Keratinocyte (primary cell): ENCODE results near the gene PHF2. TPM values are rescaled to one million over a fixed set of nuclear protein-coding genes. Genes with fewer than 3 reads are reported as not detected.

Source experiments
- DNase-seq: peaks from one replicate; pipeline ENCODE4 v3.0.0-alpha.2; 2011; ENCODE audit warnings: low read depth, missing footprints, low spot score
- FAIRE-seq: peaks from 2 replicates; lab custom pipeline; 2011; peaks lifted over from hg19 to GRCh38; lab: Jason Lieb, UNC
- H2AFZ ChIP-seq: 2 replicates; pipeline ENCODE4 v1.6.0; 2012; ENCODE audit warnings: low read length, control low read depth, inconsistent platforms; ENCODE audit not compliant: control insufficient read depth
- H3K27ac ChIP-seq: 2 replicates; pipeline ENCODE4 v1.5.1; 2011; ENCODE audit warnings: low read length; ENCODE audit not compliant: control insufficient read depth, insufficient read depth
- H3K27me3 ChIP-seq: 3 replicates; pipeline ENCODE4 v1.6.0; 2011; ENCODE audit warnings: low read length; ENCODE audit not compliant: control insufficient read depth, insufficient read depth; ENCODE audit errors: extremely low read depth
- H3K36me3 ChIP-seq, 2 experiments: 2 replicates in 1 of 2; 3 replicates in 1 of 2; pipeline ENCODE4 v1.5.1; 2011; ENCODE audit warnings: low read length in 2 of 2, mild to moderate bottlenecking in 1 of 2; ENCODE audit not compliant: control insufficient read depth in 2 of 2, insufficient read depth in 2 of 2; ENCODE audit errors: extremely low read depth in 1 of 2
- H3K4me1 ChIP-seq: 3 replicates; pipeline ENCODE4 v1.5.1; 2011; ENCODE audit warnings: low read length; ENCODE audit not compliant: control insufficient read depth, insufficient read depth; ENCODE audit errors: extremely low read depth
- H3K4me2 ChIP-seq: 3 replicates; pipeline ENCODE4 v1.6.0; 2011; ENCODE audit warnings: low read depth, low read length; ENCODE audit not compliant: control insufficient read depth, insufficient read depth; ENCODE audit errors: extremely low read depth
- H3K4me3 ChIP-seq, 3 experiments: fragments of 200-600 bp in 1 of 3; sonication (generic) in 1 of 3; 2 replicates in 2 of 3; 3 replicates in 1 of 3; pipeline ENCODE4 v1.5.1; 2011 to 2016; ENCODE audit warnings: low read length in 3 of 3, mild to moderate bottlenecking in 3 of 3, control low read depth in 2 of 3, inconsistent platforms in 1 of 3, low read depth in 1 of 3, mixed read lengths in 1 of 3, mixed run types in 1 of 3, moderate library complexity in 1 of 3; ENCODE audit not compliant: control insufficient read depth in 2 of 3, insufficient read depth in 2 of 3; ENCODE audit errors: extremely low read depth in 1 of 3
- H3K79me2 ChIP-seq: 2 replicates; pipeline ENCODE4 v1.6.0; 2012; ENCODE audit warnings: low read length; ENCODE audit not compliant: control insufficient read depth, insufficient read depth
- H3K9ac ChIP-seq: 3 replicates; pipeline ENCODE4 v1.6.0; 2011; ENCODE audit warnings: low read length; ENCODE audit not compliant: control insufficient read depth, insufficient read depth; ENCODE audit errors: extremely low read depth
- H3K9me1 ChIP-seq: 3 replicates; pipeline ENCODE4 v1.6.0; 2011; ENCODE audit warnings: low read length; ENCODE audit not compliant: control insufficient read depth, insufficient read depth; ENCODE audit errors: extremely low read depth
- H3K9me3 ChIP-seq: 2 replicates; pipeline ENCODE4 v1.5.1; 2012; ENCODE audit warnings: low read depth, low read length; ENCODE audit not compliant: control insufficient read depth
- H4K20me1 ChIP-seq: 3 replicates; pipeline ENCODE4 v1.6.0; 2011; ENCODE audit warnings: low read length; ENCODE audit not compliant: control insufficient read depth, insufficient read depth; ENCODE audit errors: extremely low read depth
- EZH2 ChIP-seq: IDR thresholded peaks from one replicate; pipeline ENCODE4 v1.6.1; 2012; ENCODE audit warnings: inconsistent platforms, mild to moderate bottlenecking, low read length, moderate library complexity
- dilution Hi-C: fragments of 300-500 bp; cut with MboI; formaldehyde crosslinking; loops from one replicate; pipeline ENCODE4 v1.7.0; 2020; ENCODE audit warnings: low sequenced_read_pairs; ENCODE audit not compliant: extremely low pct_ligation_motif_present
- polyA plus RNA-seq, 5 experiments: library from polyadenylated mRNA; depleted of rRNA in 3 of 5; stranded (reverse) in 3 of 5; stranded (forward) in 1 of 5; unstranded in 1 of 5; fragments of >200 nt; gene quantifications; 1 replicate in 1 of 5; 2 replicates in 3 of 5; 3 replicates in 1 of 5; pipeline versions ENCODE4 v1.2.1 to v1.2.3, GENCODE V29; 2011 to 2012; ENCODE audit warnings: missing spikeins in 2 of 5, low read depth in 1 of 5, low replicate concordance in 1 of 5
- TF ChIP-seq, protein P1 (sequence below), 3 experiments: IDR thresholded peaks in 1 of 3; conservative IDR thresholded peaks in 1 of 3; optimal IDR thresholded peaks in 1 of 3; 2 replicates in 2 of 3; 3 replicates in 1 of 3; pipeline versions ENCODE3 to v1.5.1; 2011; ENCODE audit warnings: low read length in 3 of 3, mild to moderate bottlenecking in 3 of 3, moderate library complexity in 2 of 3, control low read depth in 1 of 3, inconsistent platforms in 1 of 3; ENCODE audit not compliant: insufficient read depth in 2 of 3; ENCODE audit errors: extremely low read depth in 1 of 3

Gene PHF2
- polyA plus RNA-seq, 1 donor (not counting 4 experiments of a cell fraction or from before 2014, with no cell fraction given), result 5.1 TPM

DNA sequence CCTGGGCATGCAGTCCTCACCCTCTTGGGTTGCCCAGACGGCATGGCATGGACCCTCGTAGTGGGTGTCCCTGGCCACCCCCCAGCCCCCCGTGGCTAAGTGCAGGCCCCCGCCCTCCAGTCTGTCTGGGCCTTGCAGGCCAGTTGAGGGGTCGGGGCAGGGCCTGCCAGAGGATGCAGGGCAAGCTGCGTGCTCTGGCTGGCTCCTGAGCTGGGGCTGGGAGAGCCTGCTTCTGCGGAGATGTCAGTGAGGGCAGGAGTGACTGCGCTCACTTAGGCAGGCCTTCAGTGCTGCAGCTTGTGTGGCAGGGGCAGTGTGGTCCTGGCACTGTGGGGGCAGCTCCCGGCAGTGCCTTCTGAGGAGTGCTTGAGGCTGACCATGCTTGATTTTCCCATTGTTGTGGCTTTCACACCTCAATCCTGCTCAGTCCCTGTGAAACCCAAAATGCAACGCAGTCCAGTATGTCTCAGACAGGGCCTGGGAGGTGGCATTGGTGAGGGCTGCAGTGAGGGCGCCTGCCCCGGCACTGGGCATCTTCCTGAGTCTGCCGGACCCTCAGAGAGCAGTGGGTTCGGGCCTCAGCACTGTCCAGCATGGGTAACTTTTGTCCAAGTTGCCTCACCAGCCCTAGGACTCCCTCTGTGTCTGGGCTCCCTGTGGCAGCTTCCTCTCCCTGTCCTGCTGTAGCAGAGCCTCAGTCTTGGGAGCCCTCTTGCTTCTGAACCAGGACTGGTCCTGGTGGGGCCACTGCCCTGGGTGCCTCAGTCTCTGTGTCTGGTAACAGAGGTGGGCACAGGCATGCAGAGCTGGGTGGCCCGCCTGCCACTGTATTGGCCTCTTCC, 93.0 kb downstream of the PHF2 start:
- FAIRE-seq, result no peak
- Histone ChIP-seq H3K9me3 (peaks cover 4% of the 10 kb centered on the region), H3K27me3 (no peaks in the 10 kb centered on the region)

DNA sequence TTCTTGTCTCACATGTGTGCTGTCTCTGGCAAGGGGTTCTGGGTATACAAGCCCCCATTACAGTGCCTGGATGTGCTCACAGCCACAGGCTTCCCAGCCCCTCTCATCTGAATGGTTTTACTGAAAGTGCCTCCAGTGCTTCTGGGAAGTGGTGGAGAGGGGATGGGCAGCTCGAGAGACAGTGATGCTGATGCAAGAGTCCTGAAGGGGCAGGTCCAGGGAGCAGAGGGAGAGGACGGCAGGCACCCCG, 93.5 kb downstream of the PHF2 start:
- Histone ChIP-seq H3K27ac (no peak overlapping the region), H3K9me3 (peaks cover 4% of the 10 kb centered on the region), H3K9me1 (no peaks in the 10 kb centered on the region), H3K36me3 (peaks cover 3% of the 10 kb centered on the region in 2 experiments), H2AFZ (no peak overlapping the region), H3K27me3 (no peaks in the 10 kb centered on the region), H3K79me2 (no peaks in the 10 kb centered on the region), H3K4me3 (no peak overlapping the region), H3K4me2 (no peak overlapping the region), H4K20me1 (no peaks in the 10 kb centered on the region), H3K4me1 (no peaks in the 10 kb centered on the region), H3K9ac (no peak overlapping the region)
- dilution Hi-C loops, result no loop called here
- FAIRE-seq (no peak), DNase-seq (no peak)
- TF ChIP-seq, protein P1, sequence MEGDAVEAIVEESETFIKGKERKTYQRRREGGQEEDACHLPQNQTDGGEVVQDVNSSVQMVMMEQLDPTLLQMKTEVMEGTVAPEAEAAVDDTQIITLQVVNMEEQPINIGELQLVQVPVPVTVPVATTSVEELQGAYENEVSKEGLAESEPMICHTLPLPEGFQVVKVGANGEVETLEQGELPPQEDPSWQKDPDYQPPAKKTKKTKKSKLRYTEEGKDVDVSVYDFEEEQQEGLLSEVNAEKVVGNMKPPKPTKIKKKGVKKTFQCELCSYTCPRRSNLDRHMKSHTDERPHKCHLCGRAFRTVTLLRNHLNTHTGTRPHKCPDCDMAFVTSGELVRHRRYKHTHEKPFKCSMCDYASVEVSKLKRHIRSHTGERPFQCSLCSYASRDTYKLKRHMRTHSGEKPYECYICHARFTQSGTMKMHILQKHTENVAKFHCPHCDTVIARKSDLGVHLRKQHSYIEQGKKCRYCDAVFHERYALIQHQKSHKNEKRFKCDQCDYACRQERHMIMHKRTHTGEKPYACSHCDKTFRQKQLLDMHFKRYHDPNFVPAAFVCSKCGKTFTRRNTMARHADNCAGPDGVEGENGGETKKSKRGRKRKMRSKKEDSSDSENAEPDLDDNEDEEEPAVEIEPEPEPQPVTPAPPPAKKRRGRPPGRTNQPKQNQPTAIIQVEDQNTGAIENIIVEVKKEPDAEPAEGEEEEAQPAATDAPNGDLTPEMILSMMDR (optimal IDR thresholded peaks at IDR 0.05 in 1 of 3, IDR thresholded peaks at IDR 0.05 in 1 of 3, conservative IDR thresholded peaks at IDR 0.05 in 1 of 3; ENCODE audit: extremely low read depth in 1 of 3, insufficient read depth in 2 of 3, low read length in 3 of 3), result no peak
- no peak for TF ChIP-seq EZH2

More for the DNA sequence above, 93.0 kb downstream of the PHF2 start:
- H2AFZ ChIP-seq, result no peak overlapping the region
- dilution Hi-C loops, result no loop called here
- H3K36me3 ChIP-seq, result peaks cover 0 to 3% of the 10 kb centered on the region in 2 experiments
- TF ChIP-seq EZH2, result no peak
- TF ChIP-seq, protein P1 (optimal IDR thresholded peaks at IDR 0.05 in 1 of 3, IDR thresholded peaks at IDR 0.05 in 1 of 3, conservative IDR thresholded peaks at IDR 0.05 in 1 of 3; ENCODE audit: extremely low read depth in 1 of 3, insufficient read depth in 2 of 3, low read length in 3 of 3), result no peak
- no peak overlapping the region for H3K4me3 ChIP-seq
- H3K4me2 ChIP-seq, result no peak overlapping the region
- DNase-seq, result no peak
- no peaks in the 10 kb centered on the region for H3K4me1 ChIP-seq
- H3K9me1 ChIP-seq, result no peaks in the 10 kb centered on the region
- no peaks in the 10 kb centered on the region for H4K20me1 ChIP-seq
- H3K79me2 ChIP-seq, result no peaks in the 10 kb centered on the region
- H3K27ac ChIP-seq, result no peak overlapping the region
- no peak overlapping the region for H3K9ac ChIP-seq
